Measurements from ENCODE around the gene MCTP2. TPM values are rescaled to one million over a fixed set of nuclear protein-coding genes. Genes with fewer than 3 reads are reported as not detected.

MCTP2 gene
- total and polyA plus RNA-seq, 12 donors, result 0.24 to 8.3 (median 0.89) TPM

GRCh38 chr15:94269954-94270353, 38.6 kb downstream of the MCTP2 start:
- DNase-seq (no peak), ATAC-seq (no peak)
- WGBS, 2 donors, result 70 to 79% methylated on average over 2 of the region's 2 CpGs
- H3K9me3 ChIP-seq, result peaks cover 0 to 7% (median 0%) of the 10 kb centered on the region in 11 donors
- H3K27ac ChIP-seq, result no peak overlapping the region
- H3K4me1 ChIP-seq, result peaks cover 0 to 20% (median 0%) of the 10 kb centered on the region in 9 donors
- H3K27me3 ChIP-seq, result peaks cover 0 to 5% (median 0%) of the 10 kb centered on the region in 7 donors
- no peaks in the 10 kb centered on the region for H3K36me3 ChIP-seq
- no peak for TF ChIP-seq CTCF (IDR thresholded peaks at IDR 0.05)
- H3K4me3 ChIP-seq, result no peak overlapping the region
- intact Hi-C loops (cut with DNase I), result no loop called here

DNA sequence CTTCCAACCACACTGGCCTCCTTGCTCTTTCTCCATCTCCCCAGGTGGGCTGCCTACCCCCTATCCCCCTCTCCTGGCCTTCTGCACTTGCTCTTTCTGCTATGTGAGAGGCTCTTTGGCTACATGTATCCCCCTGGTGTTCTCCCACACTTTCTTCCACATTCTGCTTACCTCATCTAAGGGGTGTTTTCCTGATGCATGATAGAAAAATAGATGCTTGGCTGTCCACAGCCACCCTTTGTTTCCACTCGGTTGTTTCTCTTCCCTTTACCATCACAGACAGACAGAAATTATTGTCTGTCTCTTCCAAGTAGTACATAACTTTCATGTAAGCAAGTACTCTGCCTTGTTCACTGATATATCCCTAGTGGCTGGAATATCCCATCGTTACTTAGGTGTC, 39.2 kb downstream of the MCTP2 start:
- no peak for TF ChIP-seq CTCF (IDR thresholded peaks at IDR 0.05)
- Histone ChIP-seq H3K4me3 (no peak overlapping the region), H3K4me1 (peaks cover 0 to 22% (median 0%) of the 10 kb centered on the region in 9 donors), H3K36me3 (no peaks in the 10 kb centered on the region), H3K27me3 (peaks cover 0 to 5% (median 0%) of the 10 kb centered on the region in 7 donors), H3K27ac (no peak overlapping the region), H3K9me3 (peaks cover 0 to 7% (median 0%) of the 10 kb centered on the region in 11 donors)
- DNase-seq, result no peak
- 71 to 88% methylated on average over 2 of the region's 2 CpGs for WGBS, 2 donors
- no peak for ATAC-seq
- intact Hi-C loops (cut with DNase I), result no loop called here

DNA sequence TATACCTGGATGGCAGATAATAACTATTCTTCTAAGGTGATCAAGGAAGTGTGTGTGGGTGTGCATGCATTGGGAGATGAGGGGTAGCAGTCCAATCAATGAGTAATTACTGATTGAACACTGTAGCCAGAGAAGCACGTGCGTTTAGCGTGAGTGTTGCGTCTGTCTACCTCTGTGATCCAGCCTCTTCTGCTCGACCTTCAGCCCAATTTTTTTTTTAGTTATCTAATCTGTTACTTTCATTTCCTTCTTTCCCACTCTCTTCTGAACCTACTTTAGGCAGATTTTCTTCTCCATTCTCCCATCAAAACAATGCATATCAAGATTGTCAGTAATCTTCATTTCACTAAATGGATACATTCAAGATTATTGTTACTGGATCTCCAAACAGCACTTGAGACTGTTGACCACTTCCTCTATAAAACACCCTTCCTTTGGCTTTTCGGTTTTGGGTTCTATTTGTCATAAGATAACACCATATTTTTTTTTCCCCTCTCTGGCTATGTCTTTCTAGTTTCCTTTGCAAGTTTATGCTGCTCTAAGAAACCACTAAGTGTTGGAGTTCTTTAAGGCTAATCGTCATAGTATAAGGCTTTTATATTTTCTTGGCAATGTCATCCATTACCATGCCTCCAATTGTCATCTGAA, 41.0 kb downstream of the MCTP2 start:
- ATAC-seq (no peak), DNase-seq (no peak)
- WGBS, 2 donors, result 72 to 75% methylated on average over 7 of the region's 7 CpGs
- intact Hi-C loops (cut with DNase I), result no loop called here
- TF ChIP-seq CTCF (IDR thresholded peaks at IDR 0.05), result no peak
- Histone ChIP-seq H3K36me3 (no peaks in the 10 kb centered on the region), H3K4me3 (no peak overlapping the region), H3K4me1 (peaks cover 0 to 22% (median 0%) of the 10 kb centered on the region in 9 donors), H3K27ac (peak overlapping the region in 1 of 10 donors; percentile 45), H3K27me3 (peaks cover 0 to 5% (median 0%) of the 10 kb centered on the region in 7 donors), H3K9me3 (peaks cover 0 to 7% (median 0%) of the 10 kb centered on the region in 11 donors)

- Histone ChIP-seq H3K36me3 (no peaks in the 10 kb centered on the region), H3K4me1 (peaks cover 0 to 22% (median 0%) of the 10 kb centered on the region in 9 donors), H3K9me3 (peaks cover 0 to 7% (median 0%) of the 10 kb centered on the region in 11 donors), H3K27ac (no peak overlapping the region), H3K4me3 (no peak overlapping the region), H3K27me3 (peaks cover 0 to 5% (median 0%) of the 10 kb centered on the region in 7 donors)
- ATAC-seq (no peak), DNase-seq (no peak)
- 62 to 73% methylated on average over 1 of the region's 1 CpG for WGBS, 2 donors
- intact Hi-C loops (cut with DNase I), result no loop called here
- TF ChIP-seq CTCF (IDR thresholded peaks at IDR 0.05), result no peak
Measured at GRCh38 chr15:94273826-94274225, 42.5 kb downstream of the MCTP2 start.

Data from heart right ventricle (tissue), 16 donors.